Measurements from ENCODE around the gene OR4D10.

Gene OR4D10

GRCh38 chr11:59448484-59448883 lies 24.6 kb upstream of the OR4D10 start:
- H3K9ac ChIP-seq (ENCODE audit: low read length), result no peak overlapping the region

DNA sequence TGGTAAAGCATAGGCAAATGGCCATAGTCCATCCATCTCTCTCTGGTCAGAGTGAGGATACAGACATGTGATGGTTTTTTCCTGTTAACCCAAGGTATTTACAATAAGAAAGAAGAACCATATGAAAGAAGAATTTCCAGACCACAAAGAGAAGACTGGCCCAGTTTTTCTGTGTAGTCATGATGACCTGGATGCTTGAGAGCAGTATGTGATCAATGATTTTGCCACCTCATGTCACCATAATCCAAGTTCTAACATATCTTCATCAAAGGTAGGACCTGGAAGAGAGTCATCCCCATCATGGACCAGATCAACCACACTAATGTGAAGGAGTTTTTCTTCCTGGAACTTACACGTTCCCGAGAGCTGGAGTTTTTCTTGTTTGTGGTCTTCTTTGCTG lies 16.5 kb upstream of the OR4D10 start, which contains the start of gene OR4D6:
TSS of gene OR4D6 (plus strand) at position 301 of the 400 bp plus-strand sequence. CDS start at position 301, 0 bp downstream.
- Histone ChIP-seq H3K4me3 (ENCODE audit: low read length) (no peak within 1 kb of the TSS), H3K9me3 (ENCODE audit: insufficient read depth, low read length) (no peaks in the 10 kb centered on the region), H3K27ac (ENCODE audit: low read length) (no peak within 1 kb of the TSS), H3K9ac (ENCODE audit: low read length) (no peak within 1 kb of the TSS), H3K4me2 (ENCODE audit: low read length) (no peak within 1 kb of the TSS), H3K79me2 (ENCODE audit: low read length) (no peaks in the 10 kb centered on the region), H4K20me1 (ENCODE audit: insufficient read depth, low read length) (no peaks in the 10 kb centered on the region), H3K4me1 (ENCODE audit: low read length) (no peaks in the 10 kb centered on the region), H2AFZ (ENCODE audit: low read depth, low read length) (no peak within 1 kb of the TSS), H3K27me3 (ENCODE audit: low read depth, low read length) (no peaks in the 10 kb centered on the region; the same call in 1 of the 2 replicates), H3K36me3 (replicated peaks; ENCODE audit: low read depth, low read length) (no peaks in the 10 kb centered on the region)
- TF ChIP-seq EZH2phosphoT487 (IDR thresholded peaks at IDR 0.05; ENCODE audit: low read depth), result no peak
- TF ChIP-seq CTCF (IDR thresholded peaks at IDR 0.05; ENCODE audit: low read depth, low read length), result no peak

More at GRCh38 chr11:59448484-59448883, 24.6 kb upstream of the OR4D10 start:
- TF ChIP-seq CTCF (IDR thresholded peaks at IDR 0.05; ENCODE audit: low read depth, low read length) (no peak), EZH2phosphoT487 (IDR thresholded peaks at IDR 0.05; ENCODE audit: low read depth) (no peak)
- Histone ChIP-seq H3K79me2 (ENCODE audit: low read length) (no peaks in the 10 kb centered on the region), H4K20me1 (ENCODE audit: insufficient read depth, low read length) (no peaks in the 10 kb centered on the region), H3K4me2 (ENCODE audit: low read length) (no peak overlapping the region), H3K36me3 (replicated peaks; ENCODE audit: low read depth, low read length) (no peaks in the 10 kb centered on the region), H3K4me3 (ENCODE audit: low read length) (no peak overlapping the region), H3K27me3 (ENCODE audit: low read depth, low read length) (no peaks in the 10 kb centered on the region), H3K9me3 (ENCODE audit: insufficient read depth, low read length) (no peaks in the 10 kb centered on the region), H3K27ac (ENCODE audit: low read length) (no peak overlapping the region), H2AFZ (ENCODE audit: low read depth, low read length) (no peak overlapping the region), H3K4me1 (ENCODE audit: low read length) (no peaks in the 10 kb centered on the region)

DNA sequence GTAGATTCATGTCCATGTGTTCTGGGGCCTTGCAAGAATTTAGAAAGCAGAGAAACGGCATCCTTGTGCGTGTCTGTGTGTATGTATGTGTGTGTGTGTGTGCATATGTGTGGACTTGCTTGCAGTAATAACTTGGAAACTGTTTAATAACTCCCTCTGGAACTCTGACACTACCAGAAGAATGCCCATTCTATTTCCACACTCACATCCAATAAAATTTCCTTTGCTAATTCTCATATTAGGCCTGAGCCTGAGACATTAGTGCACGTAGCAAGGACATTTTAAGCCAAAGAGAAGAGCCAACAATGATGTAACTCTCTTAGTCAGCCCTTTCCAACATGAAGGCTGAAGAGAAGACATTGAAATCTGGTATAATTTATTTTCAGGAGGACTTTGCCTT lies 13.2 kb upstream of the OR4D10 start:
- Histone ChIP-seq H3K4me1 (ENCODE audit: low read length) (no peaks in the 10 kb centered on the region), H3K27ac (ENCODE audit: low read length) (no peak overlapping the region), H3K36me3 (replicated peaks; ENCODE audit: low read depth, low read length) (no peaks in the 10 kb centered on the region), H3K4me3 (ENCODE audit: low read length) (no peak overlapping the region), H4K20me1 (ENCODE audit: insufficient read depth, low read length) (no peaks in the 10 kb centered on the region), H3K4me2 (ENCODE audit: low read length) (no peak overlapping the region), H3K9ac (ENCODE audit: low read length) (no peak overlapping the region), H3K79me2 (ENCODE audit: low read length) (no peaks in the 10 kb centered on the region), H2AFZ (ENCODE audit: low read depth, low read length) (no peak overlapping the region), H3K9me3 (ENCODE audit: insufficient read depth, low read length) (no peaks in the 10 kb centered on the region), H3K27me3 (ENCODE audit: low read depth, low read length) (no peaks in the 10 kb centered on the region; the same call in 1 of the 2 replicates)
- TF ChIP-seq CTCF (IDR thresholded peaks at IDR 0.05; ENCODE audit: low read depth, low read length) (no peak), EZH2phosphoT487 (IDR thresholded peaks at IDR 0.05; ENCODE audit: low read depth) (no peak)

GRCh38 chr11:59463190-59463641 lies 9.9 kb upstream of the OR4D10 start:
- Histone ChIP-seq H2AFZ (ENCODE audit: low read depth, low read length) (no peak overlapping the region), H3K9ac (ENCODE audit: low read length) (no peak overlapping the region), H3K27ac (ENCODE audit: low read length) (no peak overlapping the region), H4K20me1 (ENCODE audit: insufficient read depth, low read length) (no peaks in the 10 kb centered on the region), H3K36me3 (replicated peaks; ENCODE audit: low read depth, low read length) (no peaks in the 10 kb centered on the region), H3K4me2 (ENCODE audit: low read length) (no peak overlapping the region), H3K9me3 (ENCODE audit: insufficient read depth, low read length) (no peaks in the 10 kb centered on the region), H3K27me3 (ENCODE audit: low read depth, low read length) (no peaks in the 10 kb centered on the region), H3K4me1 (ENCODE audit: low read length) (no peaks in the 10 kb centered on the region), H3K4me3 (ENCODE audit: low read length) (no peak overlapping the region), H3K79me2 (ENCODE audit: low read length) (no peaks in the 10 kb centered on the region)
- TF ChIP-seq EZH2phosphoT487 (IDR thresholded peaks at IDR 0.05; ENCODE audit: low read depth), result no peak
- no peak for TF ChIP-seq CTCF (IDR thresholded peaks at IDR 0.05; ENCODE audit: low read depth, low read length)
